Heart left ventricle (tissue), 13 donors: ENCODE results near the gene C8G.
A peak's percentile ranks its signal among the peaks of the same experiment; 100 is the strongest.

Experiments
- POLR2A ChIP-seq, 2 donors: fragments of 450-650 bp; IDR thresholded peaks; one replicate each; pipeline ENCODE4 v1.6.1; 2017; ENCODE audit warnings: antibody characterized with exemption in 2 of 2, mild to moderate bottlenecking in 2 of 2, moderate library complexity in 2 of 2
- TF ChIP-seq, protein P1 (sequence below), 12 donors: fragments of 200-600 bp; sonication (generic) in 4 of 12; IDR thresholded peaks; one replicate each; pipeline versions ENCODE4 v1.5.0 to v1.8.0; 2018 to 2022; ENCODE audit warnings: antibody characterized with exemption in 12 of 12, mild to moderate bottlenecking in 5 of 12
- donor health status: ischemic (EF 13 %, LVEDD 7.1; RV severe dilation, severe dysfunction).
- donor health status: DM: no; HTN: yes; CAD: no.
- donor health status: DM: no; HTN: no; CAD: no.
- donor health status: ischemic (EF 25% LVEDD 6.9; RV normal size, moderate dysfunction).
- donor health status: ischemic (EF 25% LVEDD 5.7; RV mildly dilated, moderate dysfunction).
- donor health status: ischemic (EF 35%, LVEDD 5.7; RV mildly dilated, moderate dysfunction).
- donor health status: nonischemic (EF 11% LVEDD 7.7; RV severe dilation, severe dysfunction).
- donor health status: DM: yes; HTN: yes; CAD: no.
- donor health status: PGD.
- donor health status: ischemic (EF 29% LVEDD 5.4; RV normal size, mild dysfunction).
- donor health status: nonischemic (EF 23%, LVEDD 6.1; RV moderate dilation, normal function).

DNA sequence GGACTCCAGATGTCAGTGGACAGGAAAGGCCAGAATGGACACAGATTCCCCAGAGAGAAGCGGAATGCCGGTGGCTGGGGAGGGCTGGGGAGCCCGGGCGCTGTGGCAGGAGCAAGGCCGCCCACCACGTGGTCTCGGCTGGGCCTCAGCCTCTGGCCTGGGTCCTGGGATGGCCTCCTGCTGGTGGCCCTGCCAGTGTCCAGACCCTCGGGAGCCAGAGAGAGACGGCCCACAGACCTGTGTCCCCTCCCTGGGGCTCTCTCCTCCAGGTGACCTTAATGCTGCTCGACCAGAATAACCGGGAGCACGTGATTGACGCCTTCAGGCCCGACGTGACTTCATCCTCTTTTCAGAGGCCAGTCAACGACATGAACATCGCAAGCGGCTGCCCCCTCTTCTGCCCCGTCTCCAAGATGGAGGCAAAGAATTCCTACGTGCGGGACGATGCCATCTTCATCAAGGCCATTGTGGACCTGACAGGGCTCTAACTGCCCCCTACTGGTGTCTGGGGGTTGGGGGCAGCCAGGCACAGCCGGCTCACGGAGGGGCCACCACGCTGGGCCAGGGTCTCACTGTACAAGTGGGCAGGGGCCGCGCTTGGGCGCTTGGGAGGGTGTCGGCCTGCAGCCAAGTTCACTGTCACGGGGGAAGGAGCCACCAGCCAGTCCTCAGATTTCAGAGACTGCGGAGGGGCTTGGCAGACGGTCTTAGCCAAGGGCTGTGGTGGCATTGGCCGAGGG is 19.5 kb upstream of the C8G start:
- TF ChIP-seq, protein P1, sequence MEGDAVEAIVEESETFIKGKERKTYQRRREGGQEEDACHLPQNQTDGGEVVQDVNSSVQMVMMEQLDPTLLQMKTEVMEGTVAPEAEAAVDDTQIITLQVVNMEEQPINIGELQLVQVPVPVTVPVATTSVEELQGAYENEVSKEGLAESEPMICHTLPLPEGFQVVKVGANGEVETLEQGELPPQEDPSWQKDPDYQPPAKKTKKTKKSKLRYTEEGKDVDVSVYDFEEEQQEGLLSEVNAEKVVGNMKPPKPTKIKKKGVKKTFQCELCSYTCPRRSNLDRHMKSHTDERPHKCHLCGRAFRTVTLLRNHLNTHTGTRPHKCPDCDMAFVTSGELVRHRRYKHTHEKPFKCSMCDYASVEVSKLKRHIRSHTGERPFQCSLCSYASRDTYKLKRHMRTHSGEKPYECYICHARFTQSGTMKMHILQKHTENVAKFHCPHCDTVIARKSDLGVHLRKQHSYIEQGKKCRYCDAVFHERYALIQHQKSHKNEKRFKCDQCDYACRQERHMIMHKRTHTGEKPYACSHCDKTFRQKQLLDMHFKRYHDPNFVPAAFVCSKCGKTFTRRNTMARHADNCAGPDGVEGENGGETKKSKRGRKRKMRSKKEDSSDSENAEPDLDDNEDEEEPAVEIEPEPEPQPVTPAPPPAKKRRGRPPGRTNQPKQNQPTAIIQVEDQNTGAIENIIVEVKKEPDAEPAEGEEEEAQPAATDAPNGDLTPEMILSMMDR (IDR thresholded peaks at IDR 0.05): peak in 5 of 12 donors; percentile 7 to 29 (median 16)
- no peak for TF ChIP-seq POLR2A (IDR thresholded peaks at IDR 0.05)
